ENCODE data around the gene RPRD1A. TPM values are rescaled to one million over a fixed set of nuclear protein-coding genes. Genes with fewer than 3 reads are reported as not detected.

Gene RPRD1A
- polyA plus RNA-seq, 1 of the 3 experiments (the other 2 are of a cell fraction) = 28.9 TPM

- TF ChIP-seq CTCF (IDR thresholded peaks at IDR 0.05) = no peak
- no peak for TF ChIP-seq PBX3 (IDR thresholded peaks at IDR 0.05)
- TF ChIP-seq MAX (IDR thresholded peaks at IDR 0.05; ENCODE audit: low read depth) = no peak
- TF ChIP-seq CHD2 (IDR thresholded peaks at IDR 0.05; ENCODE audit: low read length, partially characterized antibody) = no peak
- TF ChIP-seq GABPA (IDR thresholded peaks at IDR 0.05; ENCODE audit: low read depth) = no peak
- no peak for TF ChIP-seq MEF2A (IDR thresholded peaks at IDR 0.05; ENCODE audit: borderline replicate concordance, low read depth)
- no peak for TF ChIP-seq TEAD4 (IDR thresholded peaks at IDR 0.05; ENCODE audit: borderline replicate concordance, insufficient read depth)
- no peak for TF ChIP-seq TCF12 (IDR thresholded peaks at IDR 0.05)
- TF ChIP-seq EZH2phosphoT487 (IDR thresholded peaks at IDR 0.05; ENCODE audit: borderline replicate concordance, low read depth) = no peak
Measured at GRCh38 chr18:36104749-36105148, 37.4 kb upstream of the RPRD1A start (continued).

- H3K9me3 ChIP-seq = peaks cover 6% of the 10 kb centered on the region; the same call in 1 of the 2 replicates
- no peaks in the 10 kb centered on the region for H3K36me3 ChIP-seq (replicated peaks in 1 of 2; ENCODE audit: control insufficient read depth in 1 of 2, insufficient read depth in 2 of 2, low read length in 1 of 2)
- H3K9ac ChIP-seq = no peak overlapping the region
- H3K27ac ChIP-seq (ENCODE audit: low read depth in 2 of 2, low read length in 1 of 2) = no peak overlapping the region
- WGBS (ENCODE audit: low lambda C conversion rate) = 69% methylated on average over 6 of the region's 7 CpGs
- H2AFZ ChIP-seq (ENCODE audit: low read depth) = no peak overlapping the region
- no peak for TF ChIP-seq YY1 (IDR thresholded peaks at IDR 0.05; ENCODE audit: low read depth)
- TF ChIP-seq SMC3 (IDR thresholded peaks at IDR 0.05; ENCODE audit: low read depth, low read length) = no peak
- no peak for TF ChIP-seq NFIC (IDR thresholded peaks at IDR 0.05; ENCODE audit: borderline replicate concordance)
- TF ChIP-seq EP300 (IDR thresholded peaks at IDR 0.05; ENCODE audit: borderline replicate concordance in 1 of 2, low read depth in 1 of 2, low read length in 1 of 2) = no peak
- no peak for TF ChIP-seq REST (IDR thresholded peaks at IDR 0.05; ENCODE audit: low read depth, low read length)
- no peak for TF ChIP-seq POLR2AphosphoS5 (IDR thresholded peaks at IDR 0.05; ENCODE audit: low read depth, low read length)
- no peak for TF ChIP-seq ELF1 (IDR thresholded peaks at IDR 0.05)
- TF ChIP-seq JUND (IDR thresholded peaks at IDR 0.05) = no peak
- no peak for TF ChIP-seq FOXJ3 (CRISPR knock-in tag; IDR thresholded peaks at IDR 0.05)
- TF ChIP-seq FOSL2 (IDR thresholded peaks at IDR 0.05; ENCODE audit: borderline replicate concordance, low read depth) = no peak
- no peak for TF ChIP-seq USF1 (IDR thresholded peaks at IDR 0.05; ENCODE audit: borderline replicate concordance, low read depth)
- TF ChIP-seq TCF12 (IDR thresholded peaks at IDR 0.05) = no peak
- H3K4me1 ChIP-seq (ENCODE audit: control insufficient read depth in 1 of 2, insufficient read depth in 2 of 2, low read depth in 1 of 2, low read length in 1 of 2) = no peaks in the 10 kb centered on the region
- no peaks in the 10 kb centered on the region for H3F3A ChIP-seq (replicated peaks; ENCODE audit: insufficient read depth)
- no peak for DNase-seq
- no peaks in the 10 kb centered on the region for H3K79me2 ChIP-seq (ENCODE audit: insufficient read depth)
- H3K4me2 ChIP-seq = no peak overlapping the region
- no peak overlapping the region for H3K4me3 ChIP-seq (ENCODE audit: low read depth in 2 of 2, low read length in 1 of 2)
- no peaks in the 10 kb centered on the region for H4K20me1 ChIP-seq (ENCODE audit: insufficient read depth)
- ChIA-PET CTCF (interaction anchor here (1.2 to 1.4 kb wide), 2 partner anchors 84 to 183 kb away, joined by 4 read pairs; no protein-coding TSS in a partner anchor), POLR2A (no interaction called here)
- no peaks in the 10 kb centered on the region for H3K9me2 ChIP-seq
- no peaks in the 10 kb centered on the region for H3K27me3 ChIP-seq (ENCODE audit: insufficient read depth)
Measured at GRCh38 chr18:36101943-36102342, 34.6 kb upstream of the RPRD1A start.

Data from SK-N-SH (cell line).